ENCODE measurements around the gene TMEM53. TPM values are rescaled to one million over a fixed set of nuclear protein-coding genes. Genes with fewer than 3 reads are reported as not detected.
"Not testable (repeated sequence)": the region's sequence is repeated elsewhere in the genome, so short reads cannot be mapped to it uniquely, and the experiment has no call there.

Gene TMEM53
- total RNA-seq, 2 experiments from 2014 or later = 4.2 to 4.7 TPM

DNA sequence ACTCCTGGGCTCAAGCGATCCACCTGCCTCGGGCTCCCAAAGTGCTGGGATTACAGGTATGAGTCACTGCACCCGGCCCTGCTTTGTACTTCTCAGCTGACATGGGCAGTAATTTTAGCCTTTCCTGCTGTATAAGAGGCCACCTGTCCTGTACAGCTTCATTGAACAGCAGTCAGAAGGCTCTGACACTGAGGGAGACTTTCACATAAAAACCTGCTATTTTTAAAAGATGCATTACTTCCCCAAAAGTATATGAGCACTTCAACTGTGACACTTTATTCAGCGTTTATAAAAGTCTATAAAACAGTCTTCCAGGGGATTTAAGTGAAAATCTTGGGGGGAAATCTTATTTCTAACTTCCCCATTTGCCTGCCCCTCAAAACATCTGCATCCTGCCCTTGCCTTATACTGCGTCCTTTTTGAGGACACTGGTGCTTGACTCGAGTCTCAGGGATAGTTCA lies 39.1 kb upstream of the TMEM53 start:
- H3K36me3 Mint-ChIP-seq = no peaks in the 10 kb centered on the region
- no peak overlapping the region for H3K4me3 Mint-ChIP-seq
- H3K9me3 Mint-ChIP-seq = no peaks in the 10 kb centered on the region
- peaks cover 13% of the 10 kb centered on the region for H3K27me3 Mint-ChIP-seq
- H3K4me1 Mint-ChIP-seq = peaks cover 32% of the 10 kb centered on the region
- POLR2A ChIA-PET = interaction anchor here (0.6 to 2.7 kb wide), 3 partner anchors 8 to 590 kb away, joined by 3 to 20 read pairs (median 13); partner anchors contain the start of gene RNU5D-1
- ATAC-seq (ENCODE audit: low read depth) = no peak
- no peak for DNase-seq
- H3K27ac Mint-ChIP-seq = no peak overlapping the region

DNA sequence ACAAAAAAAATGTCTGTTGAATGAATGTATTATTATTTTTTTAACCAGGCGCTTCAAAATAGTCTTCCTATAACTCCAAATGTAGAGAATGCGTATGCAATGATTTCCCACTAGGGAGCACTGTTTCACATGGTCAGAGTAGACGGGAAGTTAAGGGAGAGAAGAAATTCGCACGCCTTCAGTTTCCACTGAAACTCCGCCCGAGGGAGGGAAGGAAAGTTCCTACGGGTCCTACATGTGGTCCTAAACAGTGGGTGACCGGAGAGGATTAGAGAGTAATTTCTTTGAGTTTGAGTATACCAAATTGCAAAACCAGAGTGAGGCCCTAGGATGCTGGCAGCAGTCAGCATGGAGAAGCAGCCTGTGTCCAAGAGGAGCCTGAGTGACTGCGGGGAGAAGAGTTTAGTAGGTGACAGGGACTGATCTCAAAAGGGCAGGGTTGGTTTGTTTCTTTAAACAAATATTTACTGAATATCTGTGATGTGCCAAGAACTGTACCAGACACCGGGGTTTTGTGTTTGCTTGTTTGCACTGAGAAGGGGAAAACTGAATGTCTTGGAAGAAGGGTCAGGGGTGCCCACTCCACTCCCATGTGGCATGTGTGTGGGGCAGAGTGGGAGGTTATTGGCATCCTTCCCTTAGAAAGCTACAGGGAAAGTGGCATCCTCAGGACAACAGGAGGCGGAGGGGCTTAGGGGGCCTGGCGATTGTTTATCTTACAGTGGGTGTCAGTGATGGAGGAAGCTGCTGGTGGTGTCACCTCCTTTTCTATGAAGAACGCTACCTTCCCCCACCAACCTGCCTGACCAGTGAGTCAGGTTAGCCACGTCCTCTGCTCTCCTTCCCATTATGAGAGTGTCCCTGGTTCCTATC lies 33.9 kb upstream of the TMEM53 start:
- Mint-ChIP-seq H3K4me1 (peaks cover 12% of the 10 kb centered on the region), H3K27me3 (peaks cover 15% of the 10 kb centered on the region), H3K9me3 (no peaks in the 10 kb centered on the region), H3K36me3 (no peaks in the 10 kb centered on the region), H3K4me3 (peak overlapping the region; percentile 64), H3K27ac (peak overlapping the region; percentile 68)
- POLR2A ChIA-PET = interaction anchor here (1.7 to 5.5 kb wide), 2 partner anchors 13 kb away, joined by 11 to 34 read pairs; no protein-coding TSS in a partner anchor
- ATAC-seq (ENCODE audit: low read depth) (peak; percentile 68), DNase-seq (no peak)

DNA sequence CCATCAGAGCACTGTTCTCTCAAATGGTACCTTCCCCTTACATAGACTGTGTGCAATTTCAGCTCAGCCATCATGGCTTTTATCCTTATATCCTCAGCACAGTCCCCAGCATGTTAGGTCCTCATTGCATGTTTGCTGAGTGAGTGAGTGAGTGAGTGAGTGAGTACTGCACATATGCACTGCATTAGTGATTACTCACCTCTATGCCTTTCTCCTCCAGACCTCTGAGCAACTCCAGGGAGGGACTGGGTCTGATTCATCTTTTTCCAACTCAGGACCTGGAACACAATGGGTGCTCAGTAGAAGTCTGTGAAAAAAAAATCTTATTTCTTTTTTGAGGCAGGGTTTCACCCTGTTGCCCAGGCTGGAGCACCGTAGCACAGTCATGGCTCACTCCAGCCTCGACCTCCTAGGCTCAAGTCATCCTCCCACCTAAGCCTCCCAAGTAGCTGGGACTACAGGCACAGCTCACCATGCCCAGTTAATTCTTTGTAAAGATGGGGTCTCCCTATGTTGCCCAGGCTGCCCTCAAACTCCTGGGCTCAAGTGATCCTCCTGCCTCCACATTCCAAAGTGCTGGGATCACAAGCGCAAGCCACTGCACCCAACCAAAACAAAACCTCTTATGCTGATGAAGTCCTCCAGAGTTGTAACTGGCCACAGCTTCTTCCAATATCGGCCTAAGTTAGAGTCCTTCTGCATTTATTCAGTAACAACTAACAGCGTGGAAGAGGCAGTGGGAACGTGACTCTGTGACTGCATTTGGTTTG lies 33.0 kb upstream of the TMEM53 start:
- DNase-seq (no peak), ATAC-seq (ENCODE audit: low read depth) (no peak)
- POLR2A ChIA-PET = interaction anchor here (1.3 to 5.5 kb wide), 2 partner anchors 14 to 23 kb away, joined by 9 to 34 read pairs; no protein-coding TSS in a partner anchor
- Mint-ChIP-seq H3K27me3 (peaks cover 14% of the 10 kb centered on the region), H3K9me3 (no peaks in the 10 kb centered on the region), H3K4me3 (no peak overlapping the region), H3K27ac (no peak overlapping the region), H3K4me1 (peaks cover 12% of the 10 kb centered on the region), H3K36me3 (no peaks in the 10 kb centered on the region)

DNA sequence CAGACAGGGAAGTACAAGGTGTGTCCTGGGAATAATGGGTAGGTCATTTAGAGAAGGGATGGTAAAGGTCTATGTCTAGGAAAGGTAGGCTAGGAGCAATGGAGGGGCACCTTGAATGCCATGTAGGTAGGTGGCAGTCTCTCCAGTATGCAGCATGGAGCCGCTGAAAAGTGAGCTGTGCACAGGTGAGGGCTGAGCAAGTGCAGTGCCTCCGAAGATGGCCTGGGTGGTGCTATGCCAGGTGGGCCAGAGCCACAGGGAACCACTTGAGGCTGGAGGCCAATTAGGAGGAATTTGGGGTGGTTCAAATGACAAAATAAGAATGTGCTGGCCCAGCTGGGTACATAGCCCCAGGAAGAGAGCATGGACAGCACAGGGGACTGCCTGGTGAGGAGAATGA lies 31.7 kb upstream of the TMEM53 start:
- ATAC-seq (ENCODE audit: low read depth) (no peak), DNase-seq (no peak)
- Mint-ChIP-seq H3K27ac (peak overlapping the region; percentile 6), H3K9me3 (no peaks in the 10 kb centered on the region), H3K36me3 (no peaks in the 10 kb centered on the region), H3K27me3 (peaks cover 7% of the 10 kb centered on the region), H3K4me3 (no peak overlapping the region), H3K4me1 (peaks cover 12% of the 10 kb centered on the region)
- POLR2A ChIA-PET = interaction anchor here (5.5 kb wide), 1 partner anchor 16 kb away, joined by 34 read pairs; no protein-coding TSS in a partner anchor

DNA sequence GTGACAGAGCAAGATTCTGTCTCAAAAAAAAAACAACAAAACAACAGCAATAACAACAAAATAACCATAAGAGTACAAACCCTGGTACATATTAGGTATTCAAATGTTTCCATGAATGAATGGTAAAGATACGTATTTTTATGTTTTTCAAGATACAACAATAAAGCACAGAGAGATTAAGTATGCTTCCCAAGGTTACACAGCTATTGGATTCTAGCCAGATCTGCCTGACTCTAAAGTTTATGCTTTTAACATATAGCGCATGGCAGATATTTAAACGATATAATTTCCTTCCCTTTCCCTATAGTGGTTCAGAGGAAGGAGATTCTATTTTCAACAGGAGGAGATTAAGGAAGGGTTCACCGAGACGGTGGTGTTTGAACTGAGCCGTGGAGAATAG lies 31.2 kb upstream of the TMEM53 start:
- Mint-ChIP-seq H3K27ac (peak overlapping the region; percentile 6), H3K4me3 (no peak overlapping the region), H3K27me3 (peaks cover 7% of the 10 kb centered on the region), H3K4me1 (peaks cover 12% of the 10 kb centered on the region), H3K36me3 (no peaks in the 10 kb centered on the region), H3K9me3 (no peaks in the 10 kb centered on the region)
- no peak for DNase-seq
- ATAC-seq (ENCODE audit: low read depth) = no peak
- POLR2A ChIA-PET = interaction anchor here (5.5 kb wide), 1 partner anchor 16 kb away, joined by 34 read pairs; no protein-coding TSS in a partner anchor

DNA sequence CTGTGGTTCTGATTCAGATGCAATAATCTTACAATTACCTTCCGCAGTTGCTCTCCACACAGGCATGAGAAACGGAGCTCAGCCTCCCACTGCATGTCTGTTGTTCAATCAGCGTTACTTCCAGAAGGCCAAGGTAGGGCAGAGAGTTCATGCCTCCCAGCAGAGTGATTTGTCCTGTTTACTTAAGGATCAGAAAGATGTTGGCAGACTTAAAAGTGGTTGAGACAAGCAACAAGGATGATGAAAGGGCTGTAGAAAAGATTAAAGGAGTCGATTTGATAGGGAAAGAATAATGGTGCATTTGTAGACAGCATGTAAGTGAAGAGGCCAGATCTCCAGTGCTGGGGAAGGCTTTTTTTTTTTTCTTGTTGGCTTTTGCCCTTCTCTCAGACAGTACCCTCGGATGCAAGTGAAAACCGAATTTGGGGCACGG lies 26.9 kb upstream of the TMEM53 start:
- H3K4me3 Mint-ChIP-seq = no peak overlapping the region
- ATAC-seq (ENCODE audit: low read depth) = no peak
- peaks cover 15% of the 10 kb centered on the region for H3K4me1 Mint-ChIP-seq
- POLR2A ChIA-PET = interaction anchor here (0.5 to 1.0 kb wide), 2 partner anchors 20 to 40 kb away, joined by 3 to 5 read pairs; no protein-coding TSS in a partner anchor
- DNase-seq = no peak
- H3K27me3 Mint-ChIP-seq = no peaks in the 10 kb centered on the region
- H3K36me3 Mint-ChIP-seq = no peaks in the 10 kb centered on the region
- H3K9me3 Mint-ChIP-seq = no peaks in the 10 kb centered on the region
- no peak overlapping the region for H3K27ac Mint-ChIP-seq

DNA sequence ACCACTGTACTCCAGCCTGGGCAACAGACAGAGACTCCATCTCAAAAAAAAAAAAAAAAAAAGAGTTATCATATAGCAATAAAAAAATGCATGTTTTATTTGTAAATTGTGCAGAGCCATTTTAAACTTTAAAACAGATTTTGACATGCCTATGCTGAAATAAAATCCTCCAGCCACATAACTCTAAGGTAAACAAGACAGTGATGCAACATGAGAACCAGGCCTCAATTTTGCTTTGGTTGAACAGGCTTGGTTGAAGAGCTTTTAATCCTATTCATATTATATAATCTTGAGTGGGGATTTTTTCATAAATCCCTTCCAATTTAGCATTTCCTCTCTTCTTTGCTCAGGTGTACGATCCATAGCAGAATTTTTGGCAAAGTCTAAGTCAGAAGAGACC lies 26.3 kb upstream of the TMEM53 start:
- POLR2A ChIA-PET = interaction anchor here (0.5 kb wide), 1 partner anchor 312 kb away, joined by 5 read pairs; no protein-coding TSS in a partner anchor
- Mint-ChIP-seq H3K4me1 (peaks cover 19% of the 10 kb centered on the region), H3K4me3 (no peak overlapping the region), H3K27ac (no peak overlapping the region), H3K9me3 (no peaks in the 10 kb centered on the region), H3K27me3 (no peaks in the 10 kb centered on the region), H3K36me3 (no peaks in the 10 kb centered on the region)
- DNase-seq = no peak
- no peak for ATAC-seq (ENCODE audit: low read depth)

DNA sequence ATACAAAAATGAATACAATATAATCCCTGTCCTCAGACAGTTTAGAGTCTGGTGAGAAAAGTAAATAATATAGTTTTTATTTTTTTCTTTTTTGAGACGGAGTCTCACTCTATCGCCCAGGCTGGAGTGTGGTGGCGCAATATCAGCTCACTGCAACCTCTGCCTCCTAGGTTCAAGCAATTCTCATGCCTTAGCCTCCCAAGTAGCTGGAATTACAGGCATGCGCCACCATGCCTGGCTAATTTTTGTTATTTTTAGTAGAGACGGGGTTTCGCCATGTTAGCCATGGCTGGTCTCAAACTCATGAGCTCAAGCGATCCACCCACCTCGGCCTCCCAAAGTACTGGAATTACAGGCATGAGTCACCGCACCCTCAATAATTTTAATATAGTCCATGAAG lies 25.1 kb upstream of the TMEM53 start:
- peaks cover 19% of the 10 kb centered on the region for H3K4me1 Mint-ChIP-seq
- not testable (repeated sequence) for H3K4me3 Mint-ChIP-seq; DNase-seq; H3K27ac Mint-ChIP-seq; ATAC-seq (ENCODE audit: low read depth); H3K36me3 Mint-ChIP-seq; H3K27me3 Mint-ChIP-seq; H3K9me3 Mint-ChIP-seq
- POLR2A ChIA-PET = interaction anchor here (4.5 kb wide), 1 partner anchor 22 kb away, joined by 51 read pairs; no protein-coding TSS in a partner anchor

DNA sequence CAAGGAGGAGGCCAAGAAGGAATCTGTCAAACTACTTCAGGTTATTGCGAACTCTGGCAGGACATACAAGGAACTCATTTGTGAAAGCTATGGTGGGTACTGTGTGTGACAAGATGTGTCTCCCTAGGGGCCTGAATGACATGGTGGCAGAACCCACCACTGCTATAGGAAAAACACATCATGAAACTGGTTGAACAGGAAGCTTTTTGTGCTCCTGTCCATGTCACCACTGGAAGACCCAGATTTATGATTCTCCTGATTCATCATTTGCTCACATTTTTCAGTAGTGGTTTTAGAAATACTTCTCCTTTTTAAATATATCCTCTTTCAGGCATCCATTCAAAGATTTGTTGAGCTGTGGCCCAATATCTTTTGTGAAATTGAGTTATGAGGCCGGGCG lies 23.9 kb upstream of the TMEM53 start:
- no peak overlapping the region for H3K27ac Mint-ChIP-seq

DNA sequence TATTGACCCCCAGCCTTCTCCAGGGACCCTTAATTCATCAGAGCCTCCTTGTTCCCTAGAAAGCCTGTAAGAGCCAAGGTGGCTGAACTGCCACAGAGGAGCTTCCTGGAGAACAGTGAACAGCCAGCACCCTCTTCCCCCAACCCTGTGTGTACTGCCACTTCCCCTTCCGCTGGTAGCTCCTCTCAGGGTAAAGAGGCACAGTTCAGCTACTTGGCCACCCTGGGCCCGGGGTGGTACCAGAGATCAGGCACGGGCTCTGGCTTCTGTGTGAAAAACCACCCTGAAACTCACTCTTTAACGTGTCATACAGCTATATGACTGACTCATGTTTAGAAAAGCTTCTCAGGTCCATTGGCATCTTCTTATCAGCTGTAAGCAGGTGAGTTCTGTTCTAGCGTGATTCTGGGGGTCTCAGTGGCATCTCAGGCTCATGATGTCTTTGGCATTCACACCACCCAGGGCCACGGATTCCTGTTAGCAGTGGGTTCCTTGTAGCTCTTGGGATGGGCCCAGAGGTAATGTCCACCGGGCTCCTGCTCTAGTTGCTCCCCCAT lies 22.6 kb upstream of the TMEM53 start:
- DNase-seq (peak; percentile 54), ATAC-seq (ENCODE audit: low read depth) (peak; percentile 98)
- Mint-ChIP-seq H3K4me3 (peak overlapping the region; percentile 65), H3K4me1 (peaks cover 25% of the 10 kb centered on the region), H3K27me3 (no peaks in the 10 kb centered on the region), H3K36me3 (no peaks in the 10 kb centered on the region), H3K27ac (peak overlapping the region; percentile 83), H3K9me3 (no peaks in the 10 kb centered on the region)
- POLR2A ChIA-PET = interaction anchor here (0.7 to 4.5 kb wide), 9 partner anchors 14 to 103 kb away, joined by 3 to 51 read pairs (median 5); partner anchors contain the start of genes ARMH1, PLK3, RNU5D-1 and RPS8

More for the DNA sequence above, 23.9 kb upstream of the TMEM53 start:
- ATAC-seq (ENCODE audit: low read depth) = no peak
- Mint-ChIP-seq H3K4me3 (no peak overlapping the region), H3K4me1 (peaks cover 24% of the 10 kb centered on the region), H3K27me3 (no peaks in the 10 kb centered on the region), H3K36me3 (no peaks in the 10 kb centered on the region), H3K9me3 (no peaks in the 10 kb centered on the region)
- no peak for DNase-seq
- POLR2A ChIA-PET = interaction anchor here (1.2 to 4.5 kb wide), 2 partner anchors 23 to 25 kb away, joined by 4 to 51 read pairs; no protein-coding TSS in a partner anchor

DNA sequence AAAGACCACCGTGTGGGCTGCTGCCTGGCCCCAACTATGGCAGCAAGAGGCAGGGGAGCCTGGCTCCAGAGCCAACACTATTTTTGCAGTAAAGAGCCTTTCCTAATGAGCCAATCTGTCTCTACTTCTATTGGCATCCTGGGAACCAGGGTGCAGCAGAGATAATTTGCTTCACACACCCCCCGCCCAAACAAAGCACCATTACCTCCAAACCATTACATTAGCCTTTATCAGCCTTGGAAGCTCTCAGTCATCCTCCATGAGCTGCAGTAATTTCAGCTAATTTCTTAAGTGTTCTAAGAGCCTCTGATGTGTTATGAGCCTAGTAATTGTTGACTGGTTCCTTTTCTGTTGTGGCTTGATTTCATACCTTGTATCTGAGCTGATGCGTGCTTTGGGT lies 21.8 kb upstream of the TMEM53 start:
- H3K36me3 Mint-ChIP-seq = no peaks in the 10 kb centered on the region
- peaks cover 25% of the 10 kb centered on the region for H3K4me1 Mint-ChIP-seq
- no peaks in the 10 kb centered on the region for H3K27me3 Mint-ChIP-seq
- H3K27ac Mint-ChIP-seq = peak overlapping the region; percentile 83
- DNase-seq = no peak
- no peak for ATAC-seq (ENCODE audit: low read depth)
- POLR2A ChIA-PET = interaction anchor here (0.7 to 4.5 kb wide), 9 partner anchors 14 to 104 kb away, joined by 3 to 51 read pairs (median 5); partner anchors contain the start of genes ARMH1, PLK3, RNU5D-1 and RPS8
- no peaks in the 10 kb centered on the region for H3K9me3 Mint-ChIP-seq
- no peak overlapping the region for H3K4me3 Mint-ChIP-seq

DNA sequence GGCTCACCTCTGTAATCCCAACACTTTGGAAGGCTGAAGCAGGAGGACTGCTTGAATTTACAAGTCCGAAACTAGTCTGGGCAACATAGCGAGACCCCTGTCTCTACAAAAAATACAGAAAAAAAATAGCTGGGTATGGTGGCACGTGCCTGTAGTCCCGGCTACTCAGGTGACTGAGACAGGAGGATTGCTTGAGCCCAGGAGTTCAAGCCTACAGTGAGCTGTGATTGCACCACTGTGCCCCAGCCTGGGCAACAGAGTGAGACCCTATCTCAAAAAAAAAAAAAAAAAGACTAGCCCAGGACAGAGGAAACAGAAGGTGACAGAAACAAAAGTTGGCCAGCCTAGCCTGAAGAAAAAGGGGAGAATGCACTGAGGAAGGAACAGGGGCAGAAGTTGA lies 21.4 kb upstream of the TMEM53 start:
- POLR2A ChIA-PET = interaction anchor here (0.9 to 4.5 kb wide), 4 partner anchors 21 to 80 kb away, joined by 3 to 51 read pairs (median 13); partner anchors contain the start of genes ARMH1, RPS8 and TMEM53
- Mint-ChIP-seq H3K36me3 (no peaks in the 10 kb centered on the region), H3K9me3 (no peaks in the 10 kb centered on the region), H3K27ac (peak overlapping the region; percentile 55), H3K27me3 (no peaks in the 10 kb centered on the region), H3K4me3 (no peak overlapping the region), H3K4me1 (peaks cover 25% of the 10 kb centered on the region)
- ATAC-seq (ENCODE audit: low read depth) (no peak), DNase-seq (no peak)

All from activated naive CD8-positive, alpha-beta T cell treated with anti-CD3 and anti-CD28 coated beads, Interleukin-2, amount 10 ng/mL, durations not matched to agents 7 days and 5 days (primary cell).